GM12878 (cell line): ENCODE data around the gene IZUMO1. TPM values are rescaled to one million over a fixed set of nuclear protein-coding genes. Genes with fewer than 3 reads are reported as not detected.
A peak's percentile ranks its signal among the peaks of the same experiment; 100 is the strongest.

ENCODE experiments used
- ATAC-seq: fragments of 200-7000 bp; cut with Tn5 transposase; 3 replicates; pipeline ENCODE4 v1.9.1; 2020; ENCODE audit warnings: mild to moderate bottlenecking, moderate library complexity
- BruUV-seq: library from RNA; stranded (reverse); fragments of 400-500 nt; replicated peaks from 2 replicates; lab custom pipeline; 2021; lab: Mats Ljungman, UMichigan
- CTCF ChIA-PET: fragments of 300-600 bp; sonication (Branson Sonifier 250); formaldehyde crosslinking; extraction: SDS; loops from one replicate; lab custom pipeline; 2021; ENCODE audit warnings: inconsistent platforms; lab: Yijun Ruan, JAX
- POLR2A ChIA-PET: fragments of 350-600 bp; formaldehyde crosslinking; extraction: SDS; loops from one replicate; lab custom pipeline; 2021; ENCODE audit warnings: inconsistent platforms; lab: Charles Lee
- RAD21 ChIA-PET: fragments of 300-600 bp; sonication (Branson Sonifier 250); formaldehyde crosslinking; loops from one replicate; lab custom pipeline; 2023; ENCODE audit warnings: antibody characterized with exemption; ENCODE audit not compliant: unreplicated experiment; lab: Charles Lee
- SMC1A ChIA-PET: fragments of 300-600 bp; sonication (Branson Sonifier 250); formaldehyde crosslinking; loops from one replicate; lab custom pipeline; 2023; ENCODE audit not compliant: unreplicated experiment, uncharacterized antibody; lab: Charles Lee
- DNase-seq: peaks from one replicate; pipeline ENCODE4 v3.0.0-alpha.2; 2011; ENCODE audit warnings: low read depth, low spot score
- FAIRE-seq: peaks from 3 replicates; lab custom pipeline; 2011; peaks lifted over from hg19 to GRCh38; lab: Jason Lieb, UNC
- H2AFZ ChIP-seq: 2 replicates; pipeline ENCODE4 v1.6.0; 2011; ENCODE audit warnings: low read depth, low read length, control low read depth; ENCODE audit not compliant: control insufficient read depth
- H3K27ac ChIP-seq: 2 replicates; pipeline ENCODE4 v1.5.1; 2011; ENCODE audit warnings: control low read depth; ENCODE audit not compliant: control insufficient read depth, insufficient read depth
- H3K27me3 ChIP-seq, 2 experiments: replicated peaks in 1 of 2; 2 replicates each; pipeline versions ENCODE4 v1.6.0 to v1.6.1; 2011; ENCODE audit warnings: low read length in 1 of 2; ENCODE audit not compliant: control insufficient read depth in 2 of 2, insufficient read depth in 2 of 2
- H3K36me3 ChIP-seq, 2 experiments: 2 replicates each; pipeline ENCODE4 v1.5.1; 2011; ENCODE audit warnings: low read length in 1 of 2; ENCODE audit not compliant: control insufficient read depth in 2 of 2, insufficient read depth in 2 of 2
- H3K4me1 ChIP-seq: 2 replicates; pipeline ENCODE4 v1.6.1; 2011; ENCODE audit warnings: mild to moderate bottlenecking, low read length, moderate library complexity, mixed read lengths; ENCODE audit not compliant: control insufficient read depth, insufficient read depth
- H3K4me2 ChIP-seq: 2 replicates; pipeline ENCODE4 v1.6.0; 2011; ENCODE audit warnings: control low read depth; ENCODE audit not compliant: control insufficient read depth, insufficient read depth
- H3K4me3 ChIP-seq: fragments of 200-600 bp; sonication (generic); 2 replicates; pipeline ENCODE4 v1.5.1; 2016
- H3K79me2 ChIP-seq: 2 replicates; pipeline ENCODE4 v1.6.0; 2011; ENCODE audit warnings: low read length; ENCODE audit not compliant: control insufficient read depth, insufficient read depth
- H3K9ac ChIP-seq: 2 replicates; pipeline ENCODE4 v1.8.0; 2011; ENCODE audit warnings: low read length, control low read depth, mixed read lengths; ENCODE audit not compliant: control insufficient read depth, insufficient read depth
- H3K9me3 ChIP-seq: replicated peaks from 3 replicates; pipeline ENCODE4 v1.5.1; 2011; ENCODE audit warnings: mild to moderate bottlenecking, low read length; ENCODE audit not compliant: control insufficient read depth, insufficient read depth
- H4K20me1 ChIP-seq: 2 replicates; pipeline ENCODE4 v1.6.0; 2011; ENCODE audit not compliant: control insufficient read depth, insufficient read depth
- ATF3 ChIP-seq: IDR thresholded peaks from 2 replicates; pipeline ENCODE4 v1.6.1; 2011; ENCODE audit warnings: low read depth, mild to moderate bottlenecking, low read length, moderate library complexity, borderline replicate concordance; ENCODE audit errors: extremely low read depth
- E2F8 ChIP-seq: fragments of 450-650 bp; IDR thresholded peaks from 2 replicates; pipeline ENCODE4 v1.6.1; 2018; ENCODE audit warnings: mild to moderate bottlenecking, low read depth, moderate library complexity; ENCODE audit not compliant: partially characterized antibody
- EGR1 ChIP-seq, 2 experiments: IDR thresholded peaks; 1 replicate in 1 of 2; 2 replicates in 1 of 2; pipeline ENCODE4 v1.6.1; 2011 to 2012; ENCODE audit warnings: low read depth in 2 of 2, low read length in 2 of 2, borderline replicate concordance in 1 of 2, mild to moderate bottlenecking in 1 of 2, moderate library complexity in 1 of 2
- ESRRA ChIP-seq: IDR thresholded peaks from 2 replicates; pipeline ENCODE4 v1.6.1; 2012; ENCODE audit warnings: mild to moderate bottlenecking, low read length, improper control_type of control experiment
- MXI1 ChIP-seq: fragments of 150-350 bp; IDR thresholded peaks from 2 replicates; pipeline ENCODE4 v1.6.1; 2011; ENCODE audit warnings: low read depth, mild to moderate bottlenecking, inconsistent platforms, low read length, improper control_type of control experiment
- NR2C1 ChIP-seq: fragments of 450-650 bp; IDR thresholded peaks from 2 replicates; pipeline ENCODE4 v1.6.1; 2017; ENCODE audit warnings: antibody characterized with exemption, mild to moderate bottlenecking, moderate library complexity
- RELB ChIP-seq: fragments of 450-650 bp; IDR thresholded peaks from 2 replicates; pipeline ENCODE4 v1.6.1; 2017; ENCODE audit warnings: low read depth, mild to moderate bottlenecking, moderate library complexity
- SP1 ChIP-seq: IDR thresholded peaks from one replicate; pipeline ENCODE4 v1.6.1; 2011; ENCODE audit warnings: low read depth, low read length
- STAT1 ChIP-seq: fragments of 450-650 bp; conservative IDR thresholded peaks from 2 replicates; pipeline ENCODE4 v1.6.1; 2014; ENCODE audit warnings: antibody characterized with exemption, mild to moderate bottlenecking
- WGBS: methylation state at CpG from one replicate; pipeline ENCODE4 v1.1.6; 2016; ENCODE audit warnings: low lambda C conversion rate; ENCODE audit not compliant: insufficient replicate concordance, insufficient coverage; ENCODE audit errors: missing lambda C conversion rate; 5-methylcytosine and 5-hydroxymethylcytosine counted together
- in situ Hi-C: fragments of 300-500 bp; cut with MboI; formaldehyde crosslinking; loops from 9 replicates; pipeline ENCODE4 v1.14.3; 2018; ENCODE audit warnings: mixed read lengths
- intact Hi-C: fragments of 100-400 bp; cut with micrococcal nuclease; formaldehyde crosslinking; loops from one replicate; pipeline ENCODE4 v1.14.2; 2022; ENCODE audit not compliant: unreplicated experiment
- polyA plus RNA-seq, 11 experiments: library from polyadenylated mRNA; depleted of rRNA in 4 of 11; unstranded in 6 of 11; stranded (reverse) in 5 of 11; fragments of >200 nt; fragmentation: Nextera tagmentation in 4 of 11; fragmentation: Illumina TruSeq in 1 of 11; extraction: Ambion mirVana in 4 of 11; extraction: Trizol in 1 of 11; gene quantifications; 1 replicate in 1 of 11; 2 replicates in 10 of 11; pipeline versions ENCODE4 v1.2.1 to v1.2.3, GENCODE V29; 2011 to 2016; ENCODE audit warnings: inconsistent platforms in 2 of 11, missing spikeins in 2 of 11, low read depth in 1 of 11
- total RNA-seq, 4 experiments: library from RNA; depleted of rRNA in 3 of 4; stranded (reverse); fragments of >200 nt in 3 of 4; fragmentation: Illumina TruSeq in 1 of 4; extraction: Trizol in 1 of 4; gene quantifications; 2 replicates each; pipeline versions ENCODE4 v1.2.1 to v1.2.3, GENCODE V29; 2013 to 2021

Gene IZUMO1
- total and polyA plus RNA-seq, 10 of the 15 experiments (the other 5 are each of a cell fraction or from before 2014, with no cell fraction given) = not detected

- WGBS = 54% methylated on average over 34 of the region's 35 CpGs
- in situ Hi-C loops = no loop called here
Observed at GRCh38 chr19:48741129-48741999, 5.3 kb downstream of the IZUMO1 start.

GRCh38 chr19:48740164-48740972 lies 6.3 kb downstream of the IZUMO1 start, which contains the start of gene RASIP1:
Gene RASIP1 (minus strand): TSS chr19:48740610. CDS start chr19:48740282, 328 bp downstream.
- no peak within 1 kb of the TSS for H3K27ac ChIP-seq
- ChIA-PET RAD21 (no interaction called here), SMC1A (no interaction called here), CTCF (interaction anchor here (1.2 kb wide), 2 partner anchors 42 to 66 kb away, joined by 3 read pairs; no protein-coding TSS in a partner anchor), POLR2A (no interaction called here)
- H3K4me1 ChIP-seq = peaks cover 5% of the 10 kb centered on the region
- no peak within 1 kb of the TSS for H3K9ac ChIP-seq
- in situ Hi-C loops = no loop called here
- 44% methylated on average over 26 of the region's 27 CpGs for whole genome bisulfite sequencing
- H3K9me3 ChIP-seq = no peaks in the 10 kb centered on the region; the same call in 2 of the 3 replicates
- no peak for DNase-seq
- H3K4me2 ChIP-seq = peak within 1 kb of the TSS; percentile 75
- H3K79me2 ChIP-seq = no peaks in the 10 kb centered on the region
- H4K20me1 ChIP-seq = no peaks in the 10 kb centered on the region
- no peaks in the 10 kb centered on the region for H3K36me3 ChIP-seq
- no peak within 1 kb of the TSS; the same call in 1 of the 2 replicates for H2AFZ ChIP-seq
- peaks cover 6 to 9% of the 10 kb centered on the region in 2 experiments; a peak in 3 of 4 replicates for H3K27me3 ChIP-seq
- FAIRE-seq = no peak
- no TSS peak for BruUV-seq
- H3K4me3 ChIP-seq = peak within 1 kb of the TSS; percentile 44; the same call in 1 of the 2 replicates
- intact Hi-C loops = no loop called here
- ATAC-seq = no peak
- no peak for TF ChIP-seq EGR1 (IDR thresholded peaks at IDR 0.05; ENCODE audit: borderline replicate concordance in 1 of 2, low read depth in 2 of 2, low read length in 2 of 2)
- no peak for TF ChIP-seq E2F8
- no peak for TF ChIP-seq ATF3
- TF ChIP-seq ESRRA = no peak
- TF ChIP-seq RELB = no peak
- no peak for TF ChIP-seq STAT1
- TF ChIP-seq MXI1 = no peak

More at GRCh38 chr19:48741129-48741999, 5.3 kb downstream of the IZUMO1 start:
- RAD21 ChIA-PET = no interaction called here
- H3K27ac ChIP-seq = no peak overlapping the region
- DNase-seq (no peak), FAIRE-seq (no peak), ATAC-seq (peak; percentile 38; the same call in 1 of the 3 replicates)
- H3K4me2 ChIP-seq = no peak overlapping the region
- BruUV-seq = no TSS peak
- TF ChIP-seq NR2C1 (no peak), SP1 (peak; percentile 32)
- no peak overlapping the region for H3K4me3 ChIP-seq
- SMC1A ChIA-PET = no interaction called here
- peaks cover 5% of the 10 kb centered on the region for H3K4me1 ChIP-seq
- H3K9me3 ChIP-seq = peaks cover 2% of the 10 kb centered on the region; the same call in 1 of the 3 replicates
- POLR2A ChIA-PET = no interaction called here
- no peaks in the 10 kb centered on the region for H3K79me2 ChIP-seq
- H3K27me3 ChIP-seq = peaks cover 6 to 9% of the 10 kb centered on the region in 2 experiments; a peak in 3 of 4 replicates
- H3K36me3 ChIP-seq = no peaks in the 10 kb centered on the region
- H3K9ac ChIP-seq = no peak overlapping the region
- H2AFZ ChIP-seq = no peak overlapping the region
- intact Hi-C loops = no loop called here
- CTCF ChIA-PET = no interaction called here
- H4K20me1 ChIP-seq = no peaks in the 10 kb centered on the region
